A673 (cell line): ENCODE results near the gene DCUN1D3.

Source experiments
- CTCF ChIP-seq: fragments of 300-800, 200-600 bp; sonication (generic); conservative IDR thresholded peaks from 2 replicates; pipeline ENCODE4 v1.5.1; 2017; ENCODE audit warnings: low read depth, mild to moderate bottlenecking, antibody characterized with exemption, low read length, moderate library complexity, mixed read lengths
- EZH2 ChIP-seq: fragments of 200-600 bp; sonication (generic); IDR thresholded peaks from 2 replicates; pipeline ENCODE4 v1.6.1; 2017; ENCODE audit warnings: borderline replicate concordance, low read depth, mild to moderate bottlenecking, mixed read lengths, antibody characterized with exemption, low read length; ENCODE audit not compliant: poor library complexity, severe bottlenecking

- TF ChIP-seq CTCF, result no peak
- TF ChIP-seq EZH2, result no peak
Observed at GRCh38 chr16:20839504-20839903, 60.7 kb downstream of the DCUN1D3 start.
